A549 (cell line): ENCODE measurements around the gene RNF39.

ENCODE experiments used
- CTCF ChIP-seq: fragments of >200 bp; sonication (Bioruptor Twin); formaldehyde crosslinking; IDR thresholded peaks from 3 replicates; pipeline ENCODE4 v1.5.1; 2016
- JUNB ChIP-seq: fragments of >200 bp; sonication (Bioruptor Twin); formaldehyde crosslinking; IDR thresholded peaks from 2 replicates; pipeline ENCODE4 v1.6.1; 2016
- RAD21 ChIP-seq, 2 experiments: fragments of >200 bp in 1 of 2; sonication (Bioruptor Twin) in 1 of 2; formaldehyde crosslinking in 1 of 2; IDR thresholded peaks in 1 of 2; conservative IDR thresholded peaks in 1 of 2; 2 replicates in 1 of 2; 3 replicates in 1 of 2; pipeline ENCODE4 v1.6.1; 2012 to 2018; ENCODE audit warnings: inconsistent platforms in 1 of 2

- TF ChIP-seq RAD21 (conservative IDR thresholded peaks at IDR 0.05 in 1 of 2, IDR thresholded peaks at IDR 0.05 in 1 of 2) (no peak), CTCF (no peak), JUNB (no peak)
These were observed 28.3 kb downstream of the RNF39 start for GRCh38 chr6:30047220-30047619.
